ENCODE data around the gene BRMS1L. TPM values are rescaled to one million over a fixed set of nuclear protein-coding genes. Genes with fewer than 3 reads are reported as not detected.
A peak's percentile ranks its signal among the peaks of the same experiment; 100 is the strongest.

BRMS1L gene
- total and polyA plus RNA-seq, 2 of the 13 experiments (the other 11 are each of a cell fraction or from before 2014, with no cell fraction given): 21.1 to 23.8 TPM

GRCh38 chr14:35826218-35826951 is at the start of gene BRMS1L (continued):
- TF ChIP-seq DMTF1 (CRISPR knock-in tag; IDR thresholded peaks at IDR 0.05) (0 out of 2 replicates have a peak, but pooled peaks have one; percentile 80), NFIB (CRISPR knock-in tag; IDR thresholded peaks at IDR 0.05; ENCODE audit: borderline replicate concordance) (no peak), TOPORS (CRISPR knock-in tag; IDR thresholded peaks at IDR 0.05) (peak; percentile 98), ZNF547 (CRISPR knock-in tag; IDR thresholded peaks at IDR 0.05) (peak; percentile 100), ZBTB38 (CRISPR knock-in tag; IDR thresholded peaks at IDR 0.05) (peak; percentile 97), ZNF572 (CRISPR knock-in tag; IDR thresholded peaks at IDR 0.05) (peak; percentile 99), DRAP1 (CRISPR knock-in tag; IDR thresholded peaks at IDR 0.05) (peak; percentile 83), IRX3 (CRISPR knock-in tag; IDR thresholded peaks at IDR 0.05; ENCODE audit: borderline replicate concordance, low read depth) (peak; percentile 95; the same call in 1 of the 2 replicates), NPAS2 (CRISPR knock-in tag; IDR thresholded peaks at IDR 0.05; ENCODE audit: borderline replicate concordance) (no peak), PAWR (CRISPR knock-in tag; IDR thresholded peaks at IDR 0.05; ENCODE audit: borderline replicate concordance) (peak; percentile 100), BHLHE40 (IDR thresholded peaks at IDR 0.05; ENCODE audit: low read length) (peak; percentile 31; the same call in 1 of the 2 replicates), RAD21 (CRISPR knock-in tag; IDR thresholded peaks at IDR 0.05) (peak; percentile 72; the same call in 1 of the 2 replicates), ZNF275 (CRISPR knock-in tag; IDR thresholded peaks at IDR 0.05; ENCODE audit: borderline replicate concordance) (peak; percentile 99), SPEN (CRISPR knock-in tag; IDR thresholded peaks at IDR 0.05; ENCODE audit: low read depth) (peak; percentile 98), SMARCE1 (IDR thresholded peaks at IDR 0.05; ENCODE audit: borderline replicate concordance) (no peak), ZBTB7A (CRISPR knock-in tag; IDR thresholded peaks at IDR 0.05) (peak; percentile 99), MIER2 (CRISPR knock-in tag; IDR thresholded peaks at IDR 0.05) (peak; percentile 89), ASH2L (IDR thresholded peaks at IDR 0.05; ENCODE audit: insufficient read length, low read depth, low read length) (peak; percentile 99), SETDB1 (CRISPR knock-in tag; IDR thresholded peaks at IDR 0.05; ENCODE audit: borderline replicate concordance) (no peak), CAMTA2 (CRISPR knock-in tag; IDR thresholded peaks at IDR 0.05; ENCODE audit: borderline replicate concordance) (peak; percentile 100), ATF4 (CRISPR knock-in tag; IDR thresholded peaks at IDR 0.05) (peak in 1 of 2 experiments; percentile 72; a peak in 2 of 4 replicates), GTF3A (CRISPR knock-in tag; conservative IDR thresholded peaks at IDR 0.05) (peak; percentile 97), ZNF136 (CRISPR knock-in tag; IDR thresholded peaks at IDR 0.05; ENCODE audit: low read depth) (peak; percentile 99), NRL (CRISPR knock-in tag; IDR thresholded peaks at IDR 0.05; ENCODE audit: borderline replicate concordance) (peak; percentile 100; the same call in 1 of the 2 replicates), MEIS2 (CRISPR knock-in tag; IDR thresholded peaks at IDR 0.05) (peak; percentile 94)

Data from HepG2 (cell line).